Endothelial cell of umbilical vein (primary cell): ENCODE measurements around the gene SETBP1. TPM values are rescaled to one million over a fixed set of nuclear protein-coding genes. Genes with fewer than 3 reads are reported as not detected.

Experiments used
- BruUV-seq: library from RNA; stranded (reverse); fragments of 400-500 nt; replicated peaks from 2 replicates; lab custom pipeline; 2021; lab: Mats Ljungman, UMichigan
- CTCF ChIA-PET: fragments of 300-600, 350-600 bp; sonication (Branson Sonifier 250); formaldehyde crosslinking; loops from one replicate; lab custom pipeline; 2021; ENCODE audit warnings: antibody characterized with exemption, inconsistent platforms; lab: Charles Lee
- POLR2A ChIA-PET: fragments of 300-600, 350-600 bp; sonication (Branson Sonifier 250); formaldehyde crosslinking; loops from one replicate; lab custom pipeline; 2021; ENCODE audit warnings: antibody characterized with exemption, inconsistent platforms; lab: Charles Lee
- DNase-seq: peaks from one replicate; pipeline ENCODE4 v3.0.0-alpha.2; 2011; ENCODE audit warnings: low read depth, low spot score
- FAIRE-seq: peaks from 2 replicates; lab custom pipeline; 2011; peaks lifted over from hg19 to GRCh38; lab: Jason Lieb, UNC
- H2AFZ ChIP-seq: 2 replicates; pipeline ENCODE4 v1.6.0; 2012; ENCODE audit warnings: low read depth, low read length, control low read depth, inconsistent platforms
- H3K27ac ChIP-seq: 2 replicates; pipeline ENCODE4 v1.5.1; 2011; ENCODE audit warnings: low read depth, mild to moderate bottlenecking, control low read depth, low read length, moderate library complexity; ENCODE audit not compliant: insufficient read depth
- H3K27me3 ChIP-seq, 2 experiments: 2 replicates each; pipeline versions ENCODE4 v1.6.0 to v1.6.1; 2011; ENCODE audit warnings: low read length in 2 of 2, mixed read lengths in 1 of 2; ENCODE audit not compliant: control insufficient read depth in 2 of 2, insufficient read depth in 2 of 2
- H3K36me3 ChIP-seq, 2 experiments: 2 replicates in 1 of 2; 3 replicates in 1 of 2; pipeline ENCODE4 v1.5.1; 2011; ENCODE audit warnings: low read length in 2 of 2, mild to moderate bottlenecking in 1 of 2, moderate library complexity in 1 of 2; ENCODE audit not compliant: control insufficient read depth in 2 of 2, insufficient read depth in 2 of 2; ENCODE audit errors: extremely low read depth in 1 of 2
- H3K4me1 ChIP-seq: 3 replicates; pipeline ENCODE4 v1.5.1; 2011; ENCODE audit warnings: mild to moderate bottlenecking, low read length; ENCODE audit not compliant: control insufficient read depth, insufficient read depth; ENCODE audit errors: extremely low read depth
- H3K4me2 ChIP-seq: 2 replicates; pipeline ENCODE4 v1.6.1; 2011; ENCODE audit warnings: low read length, control low read depth, mixed read lengths; ENCODE audit not compliant: insufficient read depth
- H3K4me3 ChIP-seq, 3 experiments: fragments of 200-600 bp in 1 of 3; sonication (generic), shearing (Covaris generic) in 1 of 3; replicated peaks in 1 of 3; 2 replicates each; pipeline ENCODE4 v1.5.1; 2011 to 2016; ENCODE audit warnings: control low read depth in 3 of 3, low read length in 3 of 3, mild to moderate bottlenecking in 2 of 3, inconsistent platforms in 1 of 3, low read depth in 1 of 3, moderate library complexity in 1 of 3; ENCODE audit not compliant: insufficient read depth in 1 of 3
- H3K79me2 ChIP-seq: 2 replicates; pipeline ENCODE4 v1.6.0; 2012; ENCODE audit warnings: low read length, inconsistent platforms; ENCODE audit not compliant: control insufficient read depth, insufficient read depth
- H3K9ac ChIP-seq: replicated peaks from 2 replicates; pipeline ENCODE3; 2011; ENCODE audit warnings: low read length, control low read depth; ENCODE audit not compliant: insufficient read depth; ENCODE audit errors: extremely low read depth
- H3K9me1 ChIP-seq: replicated peaks from 3 replicates; pipeline ENCODE4 v1.6.0; 2011; ENCODE audit warnings: mild to moderate bottlenecking, low read length; ENCODE audit not compliant: control insufficient read depth, insufficient read depth; ENCODE audit errors: extremely low read depth
- H3K9me3 ChIP-seq: replicated peaks from 2 replicates; pipeline ENCODE4 v1.5.1; 2012; ENCODE audit warnings: low read length, inconsistent platforms; ENCODE audit not compliant: control insufficient read depth, insufficient read depth
- H4K20me1 ChIP-seq: replicated peaks from 2 replicates; pipeline ENCODE3; 2011; ENCODE audit warnings: mild to moderate bottlenecking, low read length; ENCODE audit not compliant: control insufficient read depth, insufficient read depth; ENCODE audit errors: extremely low read depth
- CTCF ChIP-seq, 2 donors: IDR thresholded peaks; 1 replicate in 1 of 2; 2 replicates in 1 of 2; pipeline ENCODE4 v1.5.1; 2011; ENCODE audit warnings: low read length in 2 of 2, mild to moderate bottlenecking in 2 of 2, moderate library complexity in 2 of 2, control low read depth in 1 of 2, inconsistent platforms in 1 of 2, low read depth in 1 of 2; ENCODE audit not compliant: insufficient read depth in 1 of 2; ENCODE audit errors: extremely low read depth in 1 of 2
- EZH2 ChIP-seq: IDR thresholded peaks from 2 replicates; pipeline ENCODE4 v1.6.1; 2012; ENCODE audit warnings: borderline replicate concordance, low read depth, mild to moderate bottlenecking, moderate library complexity, low read length, inconsistent platforms; ENCODE audit not compliant: severe bottlenecking
- FOS ChIP-seq: IDR thresholded peaks from 2 replicates; pipeline ENCODE4 v1.6.1; 2011; ENCODE audit warnings: mild to moderate bottlenecking, low read length, moderate library complexity, borderline replicate concordance; ENCODE audit not compliant: insufficient read depth
- GATA2 ChIP-seq: IDR thresholded peaks from 2 replicates; pipeline ENCODE4 v1.7.0; 2011; ENCODE audit warnings: low read depth, mild to moderate bottlenecking, moderate library complexity, mixed read lengths, low read length; ENCODE audit not compliant: insufficient read length, insufficient read depth
- JUN ChIP-seq: IDR thresholded peaks from 2 replicates; pipeline ENCODE4 v1.6.1; 2011; ENCODE audit warnings: borderline replicate concordance, low read depth; ENCODE audit not compliant: insufficient read length, insufficient read depth
- MAX ChIP-seq: IDR thresholded peaks from 2 replicates; pipeline ENCODE4 v1.6.1; 2011; ENCODE audit not compliant: insufficient read depth, insufficient read length
- MYC ChIP-seq: IDR thresholded peaks from one replicate; pipeline ENCODE4 v1.6.1; 2011; ENCODE audit warnings: mild to moderate bottlenecking, low read depth, low read length
- POLR2A ChIP-seq: IDR thresholded peaks from 2 replicates; pipeline ENCODE4 v1.6.1; 2012; ENCODE audit warnings: low read depth, mild to moderate bottlenecking, control low read depth, low read length
- POLR2AphosphoS5 ChIP-seq: IDR thresholded peaks from 2 replicates; pipeline ENCODE4 v1.6.1; 2012; ENCODE audit warnings: low read depth, mild to moderate bottlenecking, control low read depth, low read length, moderate library complexity; ENCODE audit not compliant: insufficient read depth
- dilution Hi-C: fragments of 300-500 bp; cut with MboI; formaldehyde crosslinking; loops from one replicate; pipeline ENCODE4 v1.15.0; 2019; ENCODE audit warnings: low sequenced_read_pairs; ENCODE audit not compliant: extremely low pct_ligation_motif_present
- intact Hi-C: fragments of 100-400 bp; cut with micrococcal nuclease; formaldehyde crosslinking; loops from one replicate; pipeline ENCODE4 v1.10.0; 2022
- polyA plus RNA-seq, 4 experiments: library from polyadenylated mRNA; depleted of rRNA in 3 of 4; stranded (reverse) in 3 of 4; unstranded in 1 of 4; fragments of >200 nt; gene quantifications; 2 replicates each; pipeline versions ENCODE4 v1.2.1 to v1.2.3, GENCODE V29; 2011 to 2012; ENCODE audit warnings: missing spikeins in 1 of 4
- total RNA-seq: library from RNA; stranded (reverse); gene quantifications from 2 replicates; pipeline ENCODE4 v1.2.3, GENCODE V29; 2021

The SETBP1 gene
- total and polyA plus RNA-seq, 2 donors (not counting 3 experiments of a cell fraction or from before 2014, with no cell fraction given) = 0.76 to 3.1 TPM

GRCh38 chr18:44731530-44732237, 51.0 kb downstream of the SETBP1 start:
- Histone ChIP-seq H2AFZ (no peak overlapping the region), H3K27me3 (no peaks in the 10 kb centered on the region), H4K20me1 (no peaks in the 10 kb centered on the region), H3K9me3 (no peaks in the 10 kb centered on the region), H3K36me3 (no peaks in the 10 kb centered on the region), H3K4me2 (no peak overlapping the region), H3K9ac (no peak overlapping the region), H3K4me1 (no peaks in the 10 kb centered on the region), H3K79me2 (no peaks in the 10 kb centered on the region), H3K9me1 (no peaks in the 10 kb centered on the region), H3K27ac (no peak overlapping the region), H3K4me3 (no peak overlapping the region)
- FAIRE-seq = no peak
- no TSS peak for BruUV-seq
- ChIA-PET POLR2A (no interaction called here), CTCF (no interaction called here)
- intact Hi-C loops (no loop called here), dilution Hi-C loops (no loop called here)
- TF ChIP-seq MYC (no peak), POLR2A (no peak), FOS (no peak), POLR2AphosphoS5 (no peak), CTCF (IDR thresholded peaks at IDR 0.05; ENCODE audit: extremely low read depth in 1 of 2, insufficient read depth in 1 of 2, low read depth in 1 of 2, low read length in 2 of 2) (no peak), EZH2 (no peak), JUN (no peak), GATA2 (no peak), MAX (no peak)
- no peak for DNase-seq
